ENCODE data around the gene PHKG1.
"Not testable (repeated sequence)": the region's sequence is repeated elsewhere in the genome, so short reads cannot be mapped to it uniquely, and the experiment has no call there.

Gene PHKG1

GRCh38 chr7:56092789-56093531 is at the start of gene PHKG1:
PHKG1 (minus strand) TSS chr7:56092952; CDS start chr7:56088941, 4,011 bp downstream.
- no peak for DNase-seq (ENCODE audit: low read depth in 2 of 2)

- DNase-seq (ENCODE audit: low read depth in 2 of 2): not testable (repeated sequence)
These were observed 38.3 kb upstream of the PHKG1 start for GRCh38 chr7:56131062-56131461.

- DNase-seq (ENCODE audit: low read depth in 2 of 2): no peak
These were observed 34.7 kb upstream of the PHKG1 start for GRCh38 chr7:56127241-56127975.

GRCh38 chr7:56125831-56126230 is 33.1 kb upstream of the PHKG1 start:
- no peak for DNase-seq (ENCODE audit: low read depth in 2 of 2)

- DNase-seq (ENCODE audit: low read depth in 2 of 2): no peak
These were observed 32.2 kb upstream of the PHKG1 start for GRCh38 chr7:56124981-56125380.

GRCh38 chr7:56121440-56121839 is 28.7 kb upstream of the PHKG1 start:
- no peak for DNase-seq (ENCODE audit: low read depth in 2 of 2)

- DNase-seq (ENCODE audit: low read depth in 2 of 2): no peak
These were observed 23.2 kb upstream of the PHKG1 start, which contains the start of gene NUPR2 for GRCh38 chr7:56115852-56116538. NUPR2 (minus strand) TSS chr7:56116417; CDS start chr7:56116314, 103 bp downstream.

- DNase-seq (ENCODE audit: low read depth in 2 of 2): not testable (repeated sequence)
These were observed 19.5 kb upstream of the PHKG1 start for GRCh38 chr7:56112244-56112643.

- no peak for DNase-seq (ENCODE audit: low read depth in 2 of 2)
These were observed 17.9 kb upstream of the PHKG1 start for GRCh38 chr7:56110611-56111010.

- no peak for DNase-seq (ENCODE audit: low read depth in 2 of 2)
These were observed 15.2 kb upstream of the PHKG1 start for GRCh38 chr7:56107954-56108258.

- DNase-seq (ENCODE audit: low read depth in 2 of 2): peak; percentile 85 to 88
These were observed 13.6 kb upstream of the PHKG1 start, which contains the start of gene CHCHD2 for GRCh38 chr7:56106108-56107073. CHCHD2 (minus strand) TSS chr7:56106476; CDS start chr7:56106413, 63 bp downstream.

GRCh38 chr7:56105508-56105907 is 12.8 kb upstream of the PHKG1 start:
- no peak for DNase-seq (ENCODE audit: low read depth in 2 of 2)

- DNase-seq (ENCODE audit: low read depth in 2 of 2): not testable (repeated sequence)
These were observed 11.4 kb upstream of the PHKG1 start for GRCh38 chr7:56104138-56104537.

- DNase-seq (ENCODE audit: low read depth in 2 of 2): no peak
These were observed 6.9 kb upstream of the PHKG1 start for GRCh38 chr7:56099653-56100052.

GRCh38 chr7:56098187-56099008 is 5.6 kb upstream of the PHKG1 start:
- not testable (repeated sequence) for DNase-seq (ENCODE audit: low read depth in 2 of 2)

- DNase-seq (ENCODE audit: low read depth in 2 of 2): no peak
These were observed 4.9 kb upstream of the PHKG1 start for GRCh38 chr7:56097700-56098099.

GRCh38 chr7:56092388-56092787 is 364 bp downstream of the PHKG1 start:
- not testable (repeated sequence) for DNase-seq (ENCODE audit: low read depth in 2 of 2)

- DNase-seq (ENCODE audit: low read depth in 2 of 2): no peak
These were observed 1.2 kb downstream of the PHKG1 start for GRCh38 chr7:56091591-56091990.

GRCh38 chr7:56087445-56087844 is 5.3 kb downstream of the PHKG1 start:
- no peak for DNase-seq (ENCODE audit: low read depth in 2 of 2)

GRCh38 chr7:56086761-56087160 is 6.0 kb downstream of the PHKG1 start:
- no peak for DNase-seq (ENCODE audit: low read depth in 2 of 2)

Data from stimulated activated CD4-positive, alpha-beta T cell treated with anti-CD3 and anti-CD28 coated beads, Interleukin-12 subunit alpha, Interleukin-12 subunit beta, amount 100 ng/mL, for 24 hours (primary cell).